NCI-H748 (cell line): ENCODE results near the gene BAIAP3.

ENCODE experiments used
- DNase-seq: peaks from one replicate; lab custom pipeline; 2025; ENCODE audit not compliant: unreplicated experiment; lab: John Stamatoyannopoulos, UW

BAIAP3 gene

GRCh38 chr16:1381612-1382406, 48.4 kb downstream of the BAIAP3 start:
- no peak for DNase-seq

GRCh38 chr16:1383556-1383955, 50.1 kb downstream of the BAIAP3 start:
- DNase-seq: no peak

- DNase-seq: no peak
Measured at GRCh38 chr16:1385232-1385631, 51.8 kb downstream of the BAIAP3 start.

DNA sequence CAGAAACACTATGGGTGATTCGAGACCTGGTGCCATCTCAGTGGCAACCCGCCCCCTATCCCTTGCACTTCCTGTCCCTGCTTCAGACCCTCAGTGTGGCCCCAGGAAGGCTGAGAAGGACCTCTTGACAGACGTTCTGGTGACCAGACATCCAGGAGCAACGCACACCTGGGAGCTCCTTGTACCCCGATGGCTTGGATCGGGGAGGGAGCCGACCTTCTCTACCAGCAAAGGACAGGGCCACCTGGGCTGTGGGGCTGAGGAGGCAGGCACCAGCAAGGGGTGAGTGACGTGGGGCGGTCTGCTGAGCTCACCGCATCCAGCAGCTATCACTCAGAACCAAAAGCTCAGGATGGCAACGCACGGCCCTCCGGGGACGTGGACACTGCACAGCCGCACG, 53.9 kb downstream of the BAIAP3 start:
- no peak for DNase-seq

DNA sequence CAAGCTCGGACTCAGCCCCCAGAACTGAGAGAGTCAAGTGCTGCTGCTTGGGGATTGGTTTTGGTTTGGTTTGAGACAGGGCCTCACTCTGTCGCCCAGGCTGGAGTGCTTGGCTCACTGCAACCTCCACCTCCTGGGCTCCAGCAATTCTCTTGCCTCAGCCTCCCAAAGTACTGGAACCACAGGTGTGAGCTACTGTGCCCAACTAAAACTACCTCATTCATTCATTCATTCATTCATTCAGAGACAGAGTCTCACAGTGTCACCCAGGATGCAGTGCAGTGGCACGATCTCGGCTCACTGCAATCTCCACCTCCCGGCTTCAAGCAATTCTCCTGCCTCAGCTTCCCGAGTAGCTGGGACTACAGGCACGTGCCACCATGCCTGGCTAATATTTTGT, 56.3 kb downstream of the BAIAP3 start:
- no peak for DNase-seq

- no peak for DNase-seq
Measured at GRCh38 chr16:1390239-1390779, 56.9 kb downstream of the BAIAP3 start.

DNA sequence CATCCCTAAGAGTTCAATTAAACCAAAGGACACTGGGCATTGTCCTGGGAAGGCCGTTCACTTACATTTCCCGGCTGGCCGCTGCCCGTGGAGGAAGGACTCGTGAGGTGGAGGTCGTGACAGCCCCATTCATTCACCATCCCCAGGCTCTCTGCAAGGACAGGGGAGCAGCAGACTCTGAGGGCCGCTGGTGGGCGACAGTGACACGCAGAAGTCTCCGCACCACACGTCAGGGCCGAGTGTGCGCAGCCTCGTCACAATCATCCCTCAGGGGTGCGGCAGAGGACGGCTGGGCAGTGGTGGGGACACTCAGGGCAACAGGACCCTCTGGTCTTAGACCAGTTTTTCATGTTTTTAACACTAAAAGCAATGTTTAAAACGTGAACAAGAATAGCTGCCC, 59.4 kb downstream of the BAIAP3 start:
- DNase-seq: no peak

- DNase-seq: no peak
Measured at GRCh38 chr16:1393613-1394176, 60.2 kb downstream of the BAIAP3 start.

DNA sequence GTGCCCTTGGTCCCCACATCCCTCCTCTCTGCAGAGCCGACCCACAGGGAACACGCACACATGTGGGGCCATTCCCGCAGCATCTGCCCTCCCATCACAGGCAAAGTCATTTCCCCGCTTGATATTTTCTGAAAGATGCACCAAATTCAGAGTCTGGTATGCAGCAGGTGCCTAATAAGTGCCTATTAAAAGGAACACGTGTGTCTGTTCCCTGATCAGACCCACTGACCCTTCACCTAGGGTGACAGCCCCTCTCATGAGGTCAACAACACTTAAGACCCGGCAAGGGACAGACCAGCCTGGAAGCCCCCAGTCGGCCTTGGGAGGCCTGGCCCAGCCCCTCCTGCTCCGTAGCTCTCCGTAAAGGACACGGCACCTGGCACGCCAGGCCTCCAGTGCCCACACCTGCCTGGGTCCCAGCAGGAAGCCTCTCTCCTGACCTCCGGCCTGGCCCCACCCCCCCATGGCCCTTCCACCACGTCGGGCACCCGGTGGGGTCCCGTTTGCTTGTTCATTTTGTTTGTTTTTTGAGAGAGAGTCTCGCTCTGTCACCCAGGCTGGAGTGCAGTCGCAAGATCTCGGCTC, 61.0 kb downstream of the BAIAP3 start:
- no peak for DNase-seq

- no peak for DNase-seq
Measured at GRCh38 chr16:1395444-1396031, 62.1 kb downstream of the BAIAP3 start.

- DNase-seq: no peak
Measured at GRCh38 chr16:1397779-1398178, 64.3 kb downstream of the BAIAP3 start.

DNA sequence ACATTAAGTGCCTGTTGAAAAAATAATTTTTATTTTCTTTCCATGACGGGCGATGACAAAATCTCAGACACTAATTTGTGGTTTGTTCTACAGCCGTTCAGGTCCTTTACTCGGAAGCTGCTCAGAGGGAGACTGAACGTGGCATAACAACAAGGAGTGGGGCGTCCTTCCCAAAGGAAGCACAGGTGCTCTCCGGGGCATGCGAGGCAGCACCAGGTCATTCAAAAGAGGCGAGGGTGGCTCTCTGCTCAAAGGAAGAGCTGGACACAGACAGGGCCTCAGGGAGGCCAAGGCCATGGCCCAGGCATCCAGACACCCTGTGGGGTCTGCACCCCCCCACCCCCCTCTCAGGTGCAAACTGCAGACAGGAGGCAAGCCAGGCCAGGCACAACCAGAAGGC, 64.9 kb downstream of the BAIAP3 start:
- DNase-seq: no peak
